Thyroid gland (tissue), 4 donors: ENCODE results near the gene PDE6C. TPM values are rescaled to one million over a fixed set of nuclear protein-coding genes. Genes with fewer than 3 reads are reported as not detected.

Source experiments
- DNase-seq, 2 donors: peaks; one replicate each; pipeline ENCODE4 v3.0.0-alpha.2; 2019
- H3K27ac ChIP-seq, 3 donors: fragments of 200-600 bp; sonication (generic); 1 replicate in 2 of 3; 2 replicates in 1 of 3; pipeline ENCODE4 v1.5.1; 2016 to 2019; ENCODE audit warnings: mild to moderate bottlenecking in 1 of 3, moderate library complexity in 1 of 3
- H3K27me3 ChIP-seq: fragments of 200-600 bp; sonication (generic); one replicate; pipeline ENCODE4 v1.5.1; 2019
- H3K36me3 ChIP-seq, 2 donors: fragments of 200-600 bp; sonication (generic); one replicate each; pipeline ENCODE4 v1.5.1; 2016 to 2019
- H3K4me1 ChIP-seq, 2 donors: fragments of 200-600 bp; sonication (generic); one replicate each; pipeline ENCODE4 v1.5.1; 2017 to 2019
- H3K4me3 ChIP-seq, 3 donors: fragments of 200-600 bp; sonication (generic); replicated peaks in 1 of 3; 1 replicate in 2 of 3; 2 replicates in 1 of 3; pipeline ENCODE4 v1.5.1; 2016; ENCODE audit warnings: mild to moderate bottlenecking in 1 of 3
- H3K9me3 ChIP-seq: fragments of 200-600 bp; sonication (generic); one replicate; pipeline ENCODE4 v1.5.1; 2017
- POLR2A ChIP-seq, 2 donors: fragments of 450-650 bp; IDR thresholded peaks; one replicate each; pipeline ENCODE4 v1.6.1; 2017; ENCODE audit warnings: antibody characterized with exemption in 2 of 2, mild to moderate bottlenecking in 2 of 2, moderate library complexity in 1 of 2
- WGBS, 2 donors: methylation state at CpG; one replicate each; pipeline ENCODE4 v1.1.5; 2017; 5-methylcytosine and 5-hydroxymethylcytosine counted together
- intact Hi-C: fragments of 100-400 bp; cut with DNase I; formaldehyde crosslinking; loops from one replicate; pipeline ENCODE4 v1.15.1; 2023
- total RNA-seq, 4 donors: library from RNA; depleted of rRNA; stranded (reverse); fragments of >200 nt; gene quantifications; one replicate each; pipeline ENCODE4 v1.2.3, GENCODE V29; 2016
- TF ChIP-seq, protein P1 (sequence below), 6 experiments: fragments of 200-600 bp in 3 of 6; fragments of 450-650 bp in 3 of 6; sonication (generic) in 3 of 6; IDR thresholded peaks; one replicate each; pipeline ENCODE4 v1.5.1; 2016 to 2019; ENCODE audit warnings: antibody characterized with exemption in 6 of 6, mild to moderate bottlenecking in 2 of 6, inconsistent platforms in 1 of 6, moderate library complexity in 1 of 6

Gene PDE6C
- total RNA-seq, 4 donors from 2014 or later: not detected

DNA sequence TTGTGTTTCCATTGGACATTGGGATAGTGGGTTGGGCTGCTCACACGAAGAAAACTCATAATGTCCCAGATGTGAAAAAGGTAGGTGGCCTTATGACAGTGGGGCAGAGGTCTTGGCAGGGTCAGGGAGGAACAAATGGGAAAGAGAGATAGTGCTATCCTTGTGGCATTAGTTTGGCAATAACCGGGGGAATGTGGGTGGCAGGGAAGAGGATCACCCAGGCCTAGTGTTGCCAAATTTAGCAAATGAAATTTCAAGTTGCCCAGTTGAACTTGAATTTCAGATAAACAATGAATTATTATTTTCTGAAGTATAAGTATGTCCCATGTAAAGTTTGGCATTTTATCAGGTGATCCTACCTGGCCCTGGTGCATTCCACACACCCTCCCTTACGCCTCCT, 789 bp downstream of the PDE6C start:
- 82 to 89% methylated on average over 3 of the region's 3 CpGs for WGBS, 2 donors
- Histone ChIP-seq H3K36me3 (no peaks in the 10 kb centered on the region), H3K4me1 (no peaks in the 10 kb centered on the region), H3K4me3 (no peak overlapping the region), H3K27ac (no peak overlapping the region), H3K27me3 (no peaks in the 10 kb centered on the region), H3K9me3 (no peaks in the 10 kb centered on the region)
- intact Hi-C loops: no loop called here
- no peak for TF ChIP-seq POLR2A (IDR thresholded peaks at IDR 0.05)
- TF ChIP-seq, protein P1, sequence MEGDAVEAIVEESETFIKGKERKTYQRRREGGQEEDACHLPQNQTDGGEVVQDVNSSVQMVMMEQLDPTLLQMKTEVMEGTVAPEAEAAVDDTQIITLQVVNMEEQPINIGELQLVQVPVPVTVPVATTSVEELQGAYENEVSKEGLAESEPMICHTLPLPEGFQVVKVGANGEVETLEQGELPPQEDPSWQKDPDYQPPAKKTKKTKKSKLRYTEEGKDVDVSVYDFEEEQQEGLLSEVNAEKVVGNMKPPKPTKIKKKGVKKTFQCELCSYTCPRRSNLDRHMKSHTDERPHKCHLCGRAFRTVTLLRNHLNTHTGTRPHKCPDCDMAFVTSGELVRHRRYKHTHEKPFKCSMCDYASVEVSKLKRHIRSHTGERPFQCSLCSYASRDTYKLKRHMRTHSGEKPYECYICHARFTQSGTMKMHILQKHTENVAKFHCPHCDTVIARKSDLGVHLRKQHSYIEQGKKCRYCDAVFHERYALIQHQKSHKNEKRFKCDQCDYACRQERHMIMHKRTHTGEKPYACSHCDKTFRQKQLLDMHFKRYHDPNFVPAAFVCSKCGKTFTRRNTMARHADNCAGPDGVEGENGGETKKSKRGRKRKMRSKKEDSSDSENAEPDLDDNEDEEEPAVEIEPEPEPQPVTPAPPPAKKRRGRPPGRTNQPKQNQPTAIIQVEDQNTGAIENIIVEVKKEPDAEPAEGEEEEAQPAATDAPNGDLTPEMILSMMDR (IDR thresholded peaks at IDR 0.05): no peak
- no peak for DNase-seq

DNA sequence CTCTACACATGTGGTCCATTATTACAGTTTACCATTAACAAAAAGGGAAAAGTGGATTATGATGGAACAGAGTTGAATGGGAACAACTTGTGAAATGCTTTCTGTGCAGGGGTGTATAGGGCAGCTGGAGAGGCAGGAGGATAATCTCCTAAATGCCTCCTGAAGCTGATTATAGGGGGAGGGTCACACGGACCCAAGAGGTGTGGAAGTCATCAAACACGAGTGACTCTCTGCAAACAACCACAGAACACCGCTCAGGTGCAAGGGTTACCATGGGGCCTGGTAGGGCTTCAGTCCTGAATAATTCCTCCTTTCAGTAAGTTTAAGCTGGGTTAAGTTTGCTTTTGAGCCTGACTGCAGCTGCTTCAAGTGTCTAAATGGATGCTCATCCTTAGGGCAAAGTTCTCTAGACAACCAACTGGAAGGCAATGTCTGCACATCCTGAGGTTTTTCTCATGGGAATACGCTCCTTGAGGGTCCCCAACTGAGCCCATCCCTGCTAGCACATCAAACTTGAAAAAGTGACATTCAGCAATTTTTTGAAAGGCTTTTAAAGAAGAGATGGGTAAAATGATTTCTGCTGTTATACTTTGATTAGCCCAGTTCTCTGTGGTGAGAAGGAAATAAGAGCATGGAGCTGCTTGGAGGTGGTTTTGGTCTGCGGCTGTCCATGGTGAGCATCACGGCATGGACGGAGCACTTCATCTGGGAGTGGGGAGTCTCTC, 1.9 kb downstream of the PDE6C start:
- no peak for DNase-seq
- no peak overlapping the region for H3K4me3 ChIP-seq
- H3K27ac ChIP-seq: no peak overlapping the region
- H3K27me3 ChIP-seq: no peaks in the 10 kb centered on the region
- WGBS, 2 donors: 76 to 78% methylated on average over 7 of the region's 7 CpGs
- H3K36me3 ChIP-seq: no peaks in the 10 kb centered on the region
- H3K4me1 ChIP-seq: no peaks in the 10 kb centered on the region
- TF ChIP-seq, protein P1 (IDR thresholded peaks at IDR 0.05): no peak
- TF ChIP-seq POLR2A (IDR thresholded peaks at IDR 0.05): no peak
- H3K9me3 ChIP-seq: no peaks in the 10 kb centered on the region
- intact Hi-C loops: no loop called here

DNA sequence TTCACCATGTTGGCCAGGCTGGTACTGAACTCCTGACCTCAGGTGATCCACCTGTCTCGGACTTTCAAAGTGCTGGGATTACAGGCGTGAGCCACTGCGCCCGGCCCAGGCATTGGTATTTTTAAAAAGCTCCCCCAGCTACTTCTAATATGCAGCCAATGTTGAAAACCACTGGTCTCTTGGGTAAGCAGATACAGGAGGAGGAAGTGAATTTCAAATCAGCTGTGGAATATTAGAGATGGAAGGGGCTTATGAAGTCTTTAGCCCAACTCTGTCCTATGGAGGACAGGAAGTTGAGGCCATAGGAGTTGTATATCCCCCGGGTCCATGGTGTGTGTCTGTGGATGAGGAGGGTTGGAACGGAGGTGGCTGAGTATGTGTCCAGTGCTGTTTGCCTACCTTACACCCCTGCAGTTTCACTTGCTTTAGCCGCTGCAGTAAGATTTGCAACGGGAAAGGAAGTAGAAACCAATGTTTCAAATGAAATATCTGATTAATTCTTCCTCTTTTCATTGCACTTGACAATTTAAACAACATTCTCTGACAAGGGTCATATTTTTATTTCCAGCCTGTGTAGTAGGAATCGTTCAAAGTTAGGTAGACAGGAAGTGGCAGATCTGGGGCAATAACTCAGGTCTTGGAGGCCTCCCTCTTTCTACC, 3.4 kb downstream of the PDE6C start:
- no peak for TF ChIP-seq POLR2A (IDR thresholded peaks at IDR 0.05)
- no peak overlapping the region for H3K27ac ChIP-seq
- no peaks in the 10 kb centered on the region for H3K9me3 ChIP-seq
- no peaks in the 10 kb centered on the region for H3K36me3 ChIP-seq
- H3K4me3 ChIP-seq: no peak overlapping the region
- no peak for DNase-seq
- intact Hi-C loops: no loop called here
- no peaks in the 10 kb centered on the region for H3K4me1 ChIP-seq
- no peaks in the 10 kb centered on the region for H3K27me3 ChIP-seq
- WGBS, 2 donors: 78 to 88% methylated on average over 9 of the region's 9 CpGs

DNA sequence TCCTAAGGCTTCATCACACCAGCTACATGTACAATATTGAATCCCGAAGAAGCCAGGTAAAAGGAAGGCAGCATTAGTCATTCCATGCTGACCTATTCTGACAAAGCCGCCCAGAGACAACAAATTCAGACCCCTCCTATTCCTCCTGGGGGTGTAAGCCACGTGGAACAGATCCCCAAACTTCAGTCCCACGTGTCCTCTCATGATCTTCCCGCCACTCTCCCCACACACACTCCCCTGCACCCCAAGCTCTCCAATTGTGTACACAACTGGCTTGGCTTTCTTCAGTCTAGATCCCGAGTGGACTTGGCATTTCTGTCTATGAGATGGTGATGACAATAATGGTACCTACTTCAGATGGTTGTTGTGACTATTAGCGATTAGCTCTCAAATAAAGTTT, 8.6 kb downstream of the PDE6C start:
- H3K27me3 ChIP-seq: no peaks in the 10 kb centered on the region

DNA sequence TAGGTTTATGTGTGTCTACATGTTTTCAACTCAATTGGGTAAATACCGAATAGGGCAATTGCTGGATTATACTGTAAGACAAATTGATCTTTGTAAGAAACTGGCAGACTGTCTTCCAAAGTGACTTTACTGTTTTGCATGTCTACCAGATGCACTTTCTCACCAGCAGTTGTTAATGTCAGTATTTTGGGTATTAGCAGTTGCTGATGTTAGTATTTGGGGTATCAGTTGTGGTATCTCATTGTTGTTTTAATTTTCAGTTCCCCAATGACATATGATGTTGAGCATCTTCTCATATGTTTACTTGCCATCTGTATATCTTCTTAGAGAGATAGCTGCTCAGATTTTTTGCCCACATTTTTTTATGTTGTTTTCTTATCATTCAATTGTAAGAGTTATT, 10.6 kb downstream of the PDE6C start:
- intact Hi-C loops: no loop called here
- no peak overlapping the region for H3K27ac ChIP-seq
- WGBS, 2 donors: 97 to 100% methylated on average over 1 of the region's 1 CpG
- H3K4me3 ChIP-seq: no peak overlapping the region
- TF ChIP-seq, protein P1 (IDR thresholded peaks at IDR 0.05): no peak
- no peak for TF ChIP-seq POLR2A (IDR thresholded peaks at IDR 0.05)
- H3K36me3 ChIP-seq: no peaks in the 10 kb centered on the region
- no peaks in the 10 kb centered on the region for H3K9me3 ChIP-seq
- no peaks in the 10 kb centered on the region for H3K27me3 ChIP-seq
- no peak for DNase-seq
- no peaks in the 10 kb centered on the region for H3K4me1 ChIP-seq

More for the DNA sequence above, 8.6 kb downstream of the PDE6C start:
- intact Hi-C loops: no loop called here
- Histone ChIP-seq H3K36me3 (no peaks in the 10 kb centered on the region), H3K4me3 (no peak overlapping the region), H3K27ac (no peak overlapping the region), H3K4me1 (no peaks in the 10 kb centered on the region), H3K9me3 (no peaks in the 10 kb centered on the region)
- DNase-seq: no peak
- WGBS, 2 donors: 74 to 77% methylated on average over 7 of the region's 7 CpGs
- TF ChIP-seq, protein P1 (IDR thresholded peaks at IDR 0.05): no peak
- no peak for TF ChIP-seq POLR2A (IDR thresholded peaks at IDR 0.05)
